ENCODE measurements around the gene VWA8.

Gene VWA8

GRCh38 chr13:41565846-41566245 lies 395.1 kb downstream of the VWA8 start:
- in situ Hi-C loops (cut with MboI; ENCODE audit: low sequenced_read_pairs): no loop called here

GRCh38 chr13:41565216-41565615 lies 395.7 kb downstream of the VWA8 start:
- in situ Hi-C loops (cut with MboI; ENCODE audit: low sequenced_read_pairs): no loop called here

- in situ Hi-C loops (cut with MboI; ENCODE audit: low sequenced_read_pairs): no loop called here
Observed at GRCh38 chr13:41563984-41564365, 396.9 kb downstream of the VWA8 start.

- in situ Hi-C loops (cut with MboI; ENCODE audit: low sequenced_read_pairs): no loop called here
Observed at GRCh38 chr13:41563341-41563983, 397.4 kb downstream of the VWA8 start.

- in situ Hi-C loops (cut with MboI; ENCODE audit: low sequenced_read_pairs): no loop called here
Observed at GRCh38 chr13:41562541-41563178, 398.2 kb downstream of the VWA8 start.

GRCh38 chr13:41562083-41562482 lies 398.8 kb downstream of the VWA8 start:
- in situ Hi-C loops (cut with MboI; ENCODE audit: low sequenced_read_pairs): no loop called here

GRCh38 chr13:41561170-41561569 lies 399.7 kb downstream of the VWA8 start:
- in situ Hi-C loops (cut with MboI; ENCODE audit: low sequenced_read_pairs): no loop called here

- in situ Hi-C loops (cut with MboI; ENCODE audit: low sequenced_read_pairs): no loop called here
Observed at GRCh38 chr13:41558781-41559560, 401.9 kb downstream of the VWA8 start.

GRCh38 chr13:41557719-41558118 lies 403.2 kb downstream of the VWA8 start:
- in situ Hi-C loops (cut with MboI; ENCODE audit: low sequenced_read_pairs): no loop called here

- in situ Hi-C loops (cut with MboI; ENCODE audit: low sequenced_read_pairs): no loop called here
Observed at GRCh38 chr13:41554626-41555386, 406.1 kb downstream of the VWA8 start.

GRCh38 chr13:41554180-41554579 lies 406.7 kb downstream of the VWA8 start:
- in situ Hi-C loops (cut with MboI; ENCODE audit: low sequenced_read_pairs): no loop called here

GRCh38 chr13:41552031-41552430 lies 408.9 kb downstream of the VWA8 start:
- in situ Hi-C loops (cut with MboI; ENCODE audit: low sequenced_read_pairs): no loop called here

- in situ Hi-C loops (cut with MboI; ENCODE audit: low sequenced_read_pairs): no loop called here
Observed at GRCh38 chr13:41550276-41550675, 410.6 kb downstream of the VWA8 start.

- in situ Hi-C loops (cut with MboI; ENCODE audit: low sequenced_read_pairs): no loop called here
Observed at GRCh38 chr13:41549491-41549890, 411.4 kb downstream of the VWA8 start.

GRCh38 chr13:41548910-41549309 lies 412.0 kb downstream of the VWA8 start:
- in situ Hi-C loops (cut with MboI; ENCODE audit: low sequenced_read_pairs): no loop called here

- in situ Hi-C loops (cut with MboI; ENCODE audit: low sequenced_read_pairs): no loop called here
Observed at GRCh38 chr13:41548031-41548430, 412.9 kb downstream of the VWA8 start.

- in situ Hi-C loops (cut with MboI; ENCODE audit: low sequenced_read_pairs): no loop called here
Observed at GRCh38 chr13:41547251-41548000, 413.5 kb downstream of the VWA8 start.

GRCh38 chr13:41546372-41547190 lies 414.3 kb downstream of the VWA8 start:
- in situ Hi-C loops (cut with MboI; ENCODE audit: low sequenced_read_pairs): no loop called here

GRCh38 chr13:41545432-41545707 lies 415.5 kb downstream of the VWA8 start:
- in situ Hi-C loops (cut with MboI; ENCODE audit: low sequenced_read_pairs): no loop called here

GRCh38 chr13:41543664-41544300 lies 417.1 kb downstream of the VWA8 start:
- in situ Hi-C loops (cut with MboI; ENCODE audit: low sequenced_read_pairs): no loop called here
